B cell (primary cell): Measurements from ENCODE around the gene AK8. TPM values are rescaled to one million over a fixed set of nuclear protein-coding genes. Genes with fewer than 3 reads are reported as not detected.

Experiments
- ATAC-seq: fragments of 200-7000 bp; cut with Tn5 transposase; one replicate; pipeline ENCODE4 v1.10.0; 2021; ENCODE audit warnings: low read depth, mild to moderate bottlenecking, moderate number of reproducible peaks, moderate library complexity
- CTCF ChIA-PET: fragments of 350-600 bp; sonication (Branson Sonifier 250); formaldehyde crosslinking; loops from one replicate; lab custom pipeline; 2021; ENCODE audit warnings: antibody characterized with exemption, inconsistent platforms; lab: Charles Lee
- POLR2A ChIA-PET: fragments of 350-600 bp; sonication (Branson Sonifier 250); formaldehyde crosslinking; loops from one replicate; lab custom pipeline; 2021; ENCODE audit warnings: antibody characterized with exemption; lab: Charles Lee
- DNase-seq: peaks from one replicate; pipeline ENCODE4 v3.0.0; 2013
- H2AFZ ChIP-seq: 2 replicates; pipeline ENCODE4 v1.6.1; 2012; ENCODE audit warnings: mild to moderate bottlenecking, low read depth, low read length; ENCODE audit not compliant: insufficient read depth, poor library complexity, severe bottlenecking
- H3K27ac ChIP-seq, 2 donors: 1 replicate in 1 of 2; 2 replicates in 1 of 2; pipeline ENCODE4 v1.5.1; 2012 to 2013; ENCODE audit warnings: low read length in 2 of 2, mild to moderate bottlenecking in 2 of 2, moderate library complexity in 1 of 2
- H3K27me3 ChIP-seq, 4 experiments: fragments of 200-600 bp in 1 of 4; sonication (generic) in 1 of 4; replicated peaks in 1 of 4; 1 replicate in 2 of 4; 2 replicates in 2 of 4; pipeline versions ENCODE4 v1.6.1 to v1.7.0; 2013 to 2016; ENCODE audit warnings: low read length in 3 of 4, mild to moderate bottlenecking in 2 of 4, mixed read lengths in 1 of 4, moderate library complexity in 1 of 4; ENCODE audit not compliant: insufficient read depth in 4 of 4, control insufficient read depth in 3 of 4; ENCODE audit errors: control extremely low read depth in 1 of 4
- H3K36me3 ChIP-seq, 2 experiments: replicated peaks in 1 of 2; 1 replicate in 1 of 2; 2 replicates in 1 of 2; pipeline versions ENCODE4 v1.6.1 to v1.7.1; 2013; ENCODE audit warnings: low read length in 1 of 2; ENCODE audit not compliant: insufficient read depth in 2 of 2, control insufficient read depth in 1 of 2; ENCODE audit errors: control extremely low read depth in 1 of 2, extremely low read depth in 1 of 2
- H3K4me1 ChIP-seq, 2 donors: fragments of 200-600 bp in 1 of 2; sonication (generic) in 1 of 2; 1 replicate in 1 of 2; 2 replicates in 1 of 2; pipeline versions ENCODE4 v1.5.1 to v1.6.1; 2013 to 2017; ENCODE audit warnings: low read length in 2 of 2; ENCODE audit not compliant: control insufficient read depth in 2 of 2, insufficient read depth in 2 of 2
- H3K4me2 ChIP-seq: replicated peaks from 2 replicates; pipeline ENCODE3; 2012; ENCODE audit warnings: mild to moderate bottlenecking, low read depth, low read length; ENCODE audit not compliant: poor library complexity, severe bottlenecking
- H3K4me3 ChIP-seq, 5 experiments: fragments of 200-600 bp in 1 of 5; sonication (generic) in 1 of 5; 1 replicate in 3 of 5; 2 replicates in 2 of 5; pipeline versions ENCODE4 v1.5.1 to v1.7.0; 2011 to 2016; ENCODE audit warnings: low read length in 4 of 5, mild to moderate bottlenecking in 4 of 5, low read depth in 2 of 5, control low read depth in 1 of 5, moderate library complexity in 1 of 5; ENCODE audit not compliant: insufficient read depth in 1 of 5; ENCODE audit errors: control extremely low read depth in 1 of 5, extremely low read depth in 1 of 5
- H3K79me2 ChIP-seq: fragments of 200-600 bp; sonication (generic); one replicate; pipeline ENCODE4 v1.6.0; 2016; ENCODE audit warnings: low read length; ENCODE audit not compliant: control insufficient read depth, insufficient read depth
- H3K9ac ChIP-seq: fragments of 200-600 bp; sonication (generic); 2 replicates; pipeline ENCODE4 v1.6.1; 2017; ENCODE audit warnings: mild to moderate bottlenecking, low read length, moderate library complexity
- H3K9me3 ChIP-seq, 3 donors: one replicate each; pipeline versions ENCODE4 v1.6.1 to v1.7.1; 2013; ENCODE audit warnings: low read length in 2 of 3; ENCODE audit not compliant: control insufficient read depth in 2 of 3, insufficient read depth in 1 of 3; ENCODE audit errors: control extremely low read depth in 1 of 3
- H4K20me1 ChIP-seq: 2 replicates; pipeline ENCODE4 v1.6.0; 2012; ENCODE audit warnings: mild to moderate bottlenecking, low read length; ENCODE audit not compliant: insufficient read depth, control insufficient read depth, poor library complexity, severe bottlenecking
- H3K27ac Mint-ChIP-seq: one replicate; pipeline ENCODE4 v1.8.0; 2021; ENCODE audit warnings: mixed read lengths
- H3K27me3 Mint-ChIP-seq: one replicate; pipeline ENCODE4 v1.8.0; 2021; ENCODE audit warnings: mixed read lengths
- H3K4me1 Mint-ChIP-seq: one replicate; pipeline ENCODE4 v1.8.0; 2021; ENCODE audit warnings: mixed read lengths
- H3K4me3 Mint-ChIP-seq: one replicate; pipeline ENCODE4 v1.8.0; 2021; ENCODE audit warnings: mixed read lengths
- H3K9me3 Mint-ChIP-seq: one replicate; pipeline ENCODE4 v1.8.0; 2022; ENCODE audit warnings: mixed read lengths; ENCODE audit not compliant: insufficient read depth
- CTCF ChIP-seq: fragments of 200-600 bp; IDR thresholded peaks from one replicate; pipeline ENCODE4 v1.8.0; 2022; ENCODE audit warnings: antibody characterized with exemption, mild to moderate bottlenecking
- EZH2 ChIP-seq: IDR thresholded peaks from 2 replicates; pipeline ENCODE4 v1.6.1; 2012; ENCODE audit warnings: borderline replicate concordance, low read depth, mild to moderate bottlenecking, moderate library complexity, low read length; ENCODE audit not compliant: insufficient read depth, poor library complexity, severe bottlenecking
- WGBS: methylation state at CpG from one replicate; pipeline ENCODE4 v1.1.5; 2013; ENCODE audit warnings: missing lambda C conversion rate; ENCODE audit not compliant: insufficient coverage; 5-methylcytosine and 5-hydroxymethylcytosine counted together
- intact Hi-C: fragments of 100-400 bp; cut with micrococcal nuclease; formaldehyde crosslinking; loops from one replicate; pipeline ENCODE4 v1.10.0; 2022
- polyA plus RNA-seq: library from polyadenylated mRNA; depleted of rRNA; stranded (reverse); fragments of >200 nt; gene quantifications from 2 replicates; pipeline ENCODE4 v1.2.3, GENCODE V29; 2012
- total RNA-seq, 2 donors: library from RNA; stranded (reverse); fragments of 120-200 nt in 1 of 2; gene quantifications; 1 replicate in 1 of 2; 2 replicates in 1 of 2; pipeline versions ENCODE4 v1.2.3 to v1.2.4, GENCODE V29; 2013 to 2022

AK8 gene
- total and polyA plus RNA-seq, 2 donors (not counting 1 experiment from before 2014, with no cell fraction given) = 1.9 to 8.6 TPM

- H3K27me3 Mint-ChIP-seq = no peaks in the 10 kb centered on the region
- Histone ChIP-seq H3K4me1 (peaks cover 13 to 19% of the 10 kb centered on the region in 2 donors), H3K4me2 (no peak overlapping the region), H3K27me3 (no peaks in the 10 kb centered on the region), H3K79me2 (no peaks in the 10 kb centered on the region), H4K20me1 (no peaks in the 10 kb centered on the region), H3K9me3 (no peaks in the 10 kb centered on the region), H2AFZ (no peak overlapping the region), H3K4me3 (no peak overlapping the region), H3K9ac (no peak overlapping the region), H3K36me3 (no peaks in the 10 kb centered on the region), H3K27ac (no peak overlapping the region)
- no peak overlapping the region for H3K27ac Mint-ChIP-seq
- ATAC-seq (no peak), DNase-seq (no peak)
- intact Hi-C loops = no loop called here
- WGBS = 95% methylated on average over 4 of the region's 8 CpGs
- H3K4me1 Mint-ChIP-seq = peaks cover 13% of the 10 kb centered on the region
- TF ChIP-seq CTCF = no peak
- TF ChIP-seq EZH2 = no peak
- CTCF ChIA-PET = no interaction called here
- POLR2A ChIA-PET = interaction anchor here (0.5 kb wide), 1 partner anchor 182 kb away, joined by 9 read pairs; no protein-coding TSS in a partner anchor
- H3K4me3 Mint-ChIP-seq = no peak overlapping the region
- H3K9me3 Mint-ChIP-seq = no peaks in the 10 kb centered on the region
These were observed 21.1 kb downstream of the AK8 start for GRCh38 chr9:132857031-132857430.

GRCh38 chr9:132855904-132856303 is 22.2 kb downstream of the AK8 start:
- H3K4me3 Mint-ChIP-seq = no peak overlapping the region
- ChIA-PET CTCF (no interaction called here), POLR2A (no interaction called here)
- no peak overlapping the region for H3K9ac ChIP-seq
- DNase-seq = no peak
- TF ChIP-seq EZH2 (no peak), CTCF (no peak)
- H3K79me2 ChIP-seq = no peaks in the 10 kb centered on the region
- H4K20me1 ChIP-seq = no peaks in the 10 kb centered on the region
- H3K36me3 ChIP-seq = no peaks in the 10 kb centered on the region
- WGBS = 89% methylated on average over 2 of the region's 5 CpGs
- no peaks in the 10 kb centered on the region for H3K9me3 ChIP-seq
- ATAC-seq = no peak
- no peak overlapping the region for H3K4me3 ChIP-seq
- no peaks in the 10 kb centered on the region for H3K9me3 Mint-ChIP-seq
- H3K4me2 ChIP-seq = no peak overlapping the region
- peaks cover 18% of the 10 kb centered on the region for H3K4me1 Mint-ChIP-seq
- H3K27ac ChIP-seq = no peak overlapping the region
- intact Hi-C loops = no loop called here
- no peaks in the 10 kb centered on the region for H3K27me3 ChIP-seq
- no peak overlapping the region for H2AFZ ChIP-seq
- H3K4me1 ChIP-seq = peaks cover 13 to 27% of the 10 kb centered on the region in 2 donors
- H3K27me3 Mint-ChIP-seq = no peaks in the 10 kb centered on the region
- no peak overlapping the region for H3K27ac Mint-ChIP-seq
